Measurements from ENCODE around the gene ARFGAP1.

The ARFGAP1 gene

GRCh38 chr20:63306673-63307537 is 34.3 kb downstream of the ARFGAP1 start:
- no peak for DNase-seq (ENCODE audit: low read depth, low spot score)

- DNase-seq (ENCODE audit: low read depth, low spot score) = no peak
These were observed 35.1 kb downstream of the ARFGAP1 start for GRCh38 chr20:63307538-63308217.

GRCh38 chr20:63308218-63308911 is 35.8 kb downstream of the ARFGAP1 start:
- no peak for DNase-seq (ENCODE audit: low read depth, low spot score)

GRCh38 chr20:63309261-63310071 is 36.9 kb downstream of the ARFGAP1 start:
- no peak for DNase-seq (ENCODE audit: low read depth, low spot score)

- DNase-seq (ENCODE audit: low read depth, low spot score) = no peak
These were observed 37.8 kb downstream of the ARFGAP1 start for GRCh38 chr20:63310265-63310991.

GRCh38 chr20:63311186-63311832 is 38.7 kb downstream of the ARFGAP1 start:
- DNase-seq (ENCODE audit: low read depth, low spot score) = no peak

- DNase-seq (ENCODE audit: low read depth, low spot score) = no peak
These were observed 39.2 kb downstream of the ARFGAP1 start for GRCh38 chr20:63311833-63312243.

GRCh38 chr20:63312273-63312672 is 39.7 kb downstream of the ARFGAP1 start:
- no peak for DNase-seq (ENCODE audit: low read depth, low spot score)

GRCh38 chr20:63312690-63313348 is 40.2 kb downstream of the ARFGAP1 start:
- DNase-seq (ENCODE audit: low read depth, low spot score) = no peak

- DNase-seq (ENCODE audit: low read depth, low spot score) = no peak
These were observed 40.9 kb downstream of the ARFGAP1 start for GRCh38 chr20:63313349-63314014.

- no peak for DNase-seq (ENCODE audit: low read depth, low spot score)
These were observed 41.4 kb downstream of the ARFGAP1 start for GRCh38 chr20:63314015-63314471.

- no peak for DNase-seq (ENCODE audit: low read depth, low spot score)
These were observed 42.1 kb downstream of the ARFGAP1 start for GRCh38 chr20:63314566-63315239.

- no peak for DNase-seq (ENCODE audit: low read depth, low spot score)
These were observed 42.7 kb downstream of the ARFGAP1 start for GRCh38 chr20:63315240-63315689.

GRCh38 chr20:63315731-63316491 is 43.3 kb downstream of the ARFGAP1 start:
- DNase-seq (ENCODE audit: low read depth, low spot score) = no peak

GRCh38 chr20:63316502-63316921 is 43.9 kb downstream of the ARFGAP1 start:
- DNase-seq (ENCODE audit: low read depth, low spot score) = no peak

- no peak for DNase-seq (ENCODE audit: low read depth, low spot score)
These were observed 44.4 kb downstream of the ARFGAP1 start for GRCh38 chr20:63317061-63317460.

GRCh38 chr20:63317601-63318291 is 45.1 kb downstream of the ARFGAP1 start:
- no peak for DNase-seq (ENCODE audit: low read depth, low spot score)
